ENCODE results near the gene MERTK. TPM values are rescaled to one million over a fixed set of nuclear protein-coding genes. Genes with fewer than 3 reads are reported as not detected.

The MERTK gene
- total and polyA plus RNA-seq, 2 of the 13 experiments (the other 11 are each of a cell fraction or from before 2014, with no cell fraction given), result 37.3 to 44.7 TPM

DNA sequence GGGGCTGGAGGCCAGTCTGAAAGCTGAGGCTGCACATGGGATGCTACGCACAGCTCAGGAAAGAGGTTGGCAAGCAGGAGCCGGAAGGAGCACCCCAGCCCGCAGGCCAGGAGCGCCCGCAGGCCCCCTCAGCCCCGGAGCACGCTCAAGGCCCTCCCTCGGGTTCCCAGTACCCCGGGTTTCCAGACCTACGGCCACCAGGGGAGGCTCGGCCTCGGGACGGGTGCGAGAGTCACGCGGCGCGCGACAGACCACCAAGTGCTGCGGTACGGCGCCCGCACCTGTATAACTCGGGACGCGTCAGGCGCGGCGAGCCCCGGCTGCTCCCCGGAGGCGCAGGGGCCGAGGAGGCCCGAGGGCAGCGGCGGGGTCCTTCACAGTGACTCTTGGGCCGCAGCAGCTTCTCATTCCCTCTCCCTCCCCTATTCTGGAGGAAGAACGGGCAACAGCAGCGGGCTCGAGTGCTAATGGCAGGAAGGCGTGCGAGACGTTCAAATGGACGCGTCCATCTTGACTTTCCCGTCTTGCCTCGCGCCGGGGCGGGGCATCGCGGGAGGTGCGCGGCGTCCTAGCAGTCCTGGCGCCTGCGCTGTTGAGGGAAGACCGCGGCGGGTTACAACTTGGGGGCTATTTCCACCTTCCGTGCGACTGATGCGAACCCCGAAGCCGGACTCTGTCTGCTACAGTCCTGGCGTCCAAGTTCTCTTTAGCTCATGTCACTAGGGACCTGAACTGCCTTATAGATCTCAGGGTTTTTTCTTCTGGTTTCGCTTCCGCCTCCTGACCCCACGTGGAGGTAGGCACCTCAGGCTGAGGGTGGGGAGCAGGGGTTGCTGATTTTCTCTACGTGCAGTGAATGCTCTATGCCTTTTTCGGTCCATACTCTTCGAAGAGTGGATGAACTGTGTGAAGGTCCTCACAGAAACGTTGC, 14.5 kb upstream of the MERTK start, which contains the start of gene ANAPC1 (continued):
- TF ChIP-seq, protein P1, sequence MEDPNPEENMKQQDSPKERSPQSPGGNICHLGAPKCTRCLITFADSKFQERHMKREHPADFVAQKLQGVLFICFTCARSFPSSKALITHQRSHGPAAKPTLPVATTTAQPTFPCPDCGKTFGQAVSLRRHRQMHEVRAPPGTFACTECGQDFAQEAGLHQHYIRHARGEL (CRISPR knock-in tag; IDR thresholded peaks at IDR 0.05), result peak; percentile 68; the same call in 1 of the 2 replicates
- TF ChIP-seq ZNF180 (CRISPR knock-in tag; IDR thresholded peaks at IDR 0.05; ENCODE audit: borderline replicate concordance, low read depth) (no peak), FOXK2 (IDR thresholded peaks at IDR 0.05) (no peak; the same call in 1 of the 2 replicates), PHF20 (CRISPR knock-in tag; IDR thresholded peaks at IDR 0.05) (peak; percentile 94), SATB2 (CRISPR knock-in tag; IDR thresholded peaks at IDR 0.05) (0 out of 2 replicates have a peak, but pooled peaks have one; percentile 41), ELF1 (CRISPR knock-in tag; IDR thresholded peaks at IDR 0.05) (peak; percentile 60), DNMT3B (CRISPR knock-in tag; conservative IDR thresholded peaks at IDR 0.05) (peak; percentile 70; the same call in 1 of the 2 replicates), HNF1A (IDR thresholded peaks at IDR 0.05; ENCODE audit: low read depth) (no peak), HNF1A (CRISPR knock-in tag; IDR thresholded peaks at IDR 0.05; ENCODE audit: borderline replicate concordance) (peak; percentile 77; the same call in 1 of the 2 replicates), HNRNPUL1 (IDR thresholded peaks at IDR 0.05; ENCODE audit: low read depth, low read length) (no peak), DPF2 (CRISPR knock-in tag; IDR thresholded peaks at IDR 0.05; ENCODE audit: borderline replicate concordance, low read depth) (no peak; the same call in 1 of the 2 replicates), ZNF230 (CRISPR knock-in tag; IDR thresholded peaks at IDR 0.05) (no peak; the same call in none of the 2 replicates), EHMT2 (IDR thresholded peaks at IDR 0.05; ENCODE audit: borderline replicate concordance, low read depth, low read length) (no peak), TRIM24 (CRISPR knock-in tag; IDR thresholded peaks at IDR 0.05) (no peak), NFATC3 (CRISPR knock-in tag; IDR thresholded peaks at IDR 0.05) (0 out of 2 replicates have a peak, but pooled peaks have one; percentile 40), JUNB (CRISPR knock-in tag; IDR thresholded peaks at IDR 0.05; ENCODE audit: borderline replicate concordance) (no peak), CBX2 (IDR thresholded peaks at IDR 0.05; ENCODE audit: low read depth, low read length) (no peak), CBX2 (CRISPR knock-in tag; IDR thresholded peaks at IDR 0.05; ENCODE audit: low read depth) (no peak), AKAP8 (CRISPR knock-in tag; IDR thresholded peaks at IDR 0.05) (no peak), FOXM1 (CRISPR knock-in tag; IDR thresholded peaks at IDR 0.05) (no peak), ZBTB42 (CRISPR knock-in tag; IDR thresholded peaks at IDR 0.05) (no peak), MTERF4 (CRISPR knock-in tag; IDR thresholded peaks at IDR 0.05) (no peak; the same call in 1 of the 2 replicates), ZNF780A (CRISPR knock-in tag; IDR thresholded peaks at IDR 0.05) (no peak; the same call in 1 of the 2 replicates), ZNF260 (CRISPR knock-in tag; IDR thresholded peaks at IDR 0.05; ENCODE audit: borderline replicate concordance, low read depth) (no peak), AGO1 (IDR thresholded peaks at IDR 0.05; ENCODE audit: low read depth, low read length, poor library complexity, severe bottlenecking) (no peak)
